Chondrocyte (in vitro differentiated cells): ENCODE data around the gene SIPA1. TPM values are rescaled to one million over a fixed set of nuclear protein-coding genes. Genes with fewer than 3 reads are reported as not detected.

Experiments
- DNase-seq: peaks from one replicate; pipeline ENCODE4 v3.0.0; 2021; ENCODE audit warnings: mixed read lengths, low spot score
- H3K27ac Mint-ChIP-seq: one replicate; pipeline ENCODE4 v1.8.0; 2021; ENCODE audit warnings: mild to moderate bottlenecking, moderate library complexity, mixed read lengths; ENCODE audit not compliant: unreplicated experiment
- H3K27me3 Mint-ChIP-seq: 2 replicates; pipeline ENCODE4 v1.8.0; 2021; ENCODE audit warnings: low read depth, mixed read lengths
- H3K36me3 Mint-ChIP-seq: 2 replicates; pipeline ENCODE4 v1.8.0; 2021; ENCODE audit warnings: low read depth, mixed read lengths
- H3K4me1 Mint-ChIP-seq: 2 replicates; pipeline ENCODE4 v1.8.0; 2021; ENCODE audit warnings: low read depth, mild to moderate bottlenecking, mixed read lengths
- H3K4me3 Mint-ChIP-seq: one replicate; pipeline ENCODE4 v1.8.0; 2021; ENCODE audit warnings: mild to moderate bottlenecking, moderate library complexity, mixed read lengths; ENCODE audit not compliant: unreplicated experiment
- H3K9me3 Mint-ChIP-seq: 2 replicates; pipeline ENCODE4 v1.8.0; 2021; ENCODE audit warnings: low read depth, mixed read lengths
- long read RNA-seq: library from polyadenylated mRNA; stranded (forward); transcript quantifications from one replicate; pipeline ENCODE4 v2.0.0, GENCODE V29; 2021
- total RNA-seq: library from RNA; stranded (reverse); gene quantifications from 3 replicates; pipeline ENCODE4 v1.2.1, GENCODE V29; 2021
- TF ChIP-seq, protein P1 (sequence below): fragments of 200-600 bp; sonication (generic); IDR thresholded peaks from 2 replicates; pipeline ENCODE4 v1.5.0; 2021; ENCODE audit warnings: antibody characterized with exemption, mild to moderate bottlenecking, moderate library complexity

Gene SIPA1
- 22.7 to 33.3 TPM (median 27.4 TPM) in 3 replicates for total RNA-seq
- long read RNA-seq, transcript SIPA1-209 (16 exons, 3,521 nt): major isoform, 49 of 63 reads
- long read RNA-seq, partial matches to known transcripts: 11 of 63 reads
- long read RNA-seq, other reads (novel, unspliced or antisense): 3 of 63 reads

DNA sequence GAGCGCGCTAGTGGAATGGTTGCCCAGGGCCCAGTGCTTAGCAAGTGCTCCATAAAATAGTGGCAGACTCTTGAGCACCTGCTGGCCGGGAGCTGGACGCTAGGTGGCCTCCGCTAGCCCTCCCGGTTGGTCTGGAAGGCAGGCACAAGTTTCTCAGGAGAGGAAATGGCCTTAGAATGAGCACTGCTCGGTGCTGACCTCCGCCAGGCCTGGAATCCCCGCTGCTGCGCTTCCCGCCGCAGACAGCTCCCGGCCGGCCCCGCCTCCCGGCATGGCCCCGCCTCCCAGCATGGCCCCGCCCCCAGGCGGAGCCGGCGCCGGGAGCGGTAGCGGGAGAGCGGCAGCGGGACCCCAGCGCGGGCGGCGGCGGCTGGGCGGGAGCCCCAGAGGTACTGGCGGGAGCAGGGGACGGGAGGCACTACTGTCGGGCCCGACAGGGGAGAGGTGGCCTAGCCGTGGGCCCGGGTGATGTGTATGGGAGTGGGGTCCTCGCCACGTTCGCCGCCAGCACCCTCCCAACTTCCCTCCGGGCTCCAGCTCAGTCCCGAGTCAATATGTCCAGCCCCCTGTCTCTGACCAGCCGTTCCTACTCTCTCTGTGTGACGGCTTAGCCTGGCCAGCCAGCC, at the start of gene SIPA1:
TSS of gene SIPA1 (plus strand) at position 308 of the 626 bp plus-strand sequence. CDS start 2,821 bp downstream, outside the sequence.
- H3K4me3 Mint-ChIP-seq: peak within 1 kb of the TSS; percentile 78
- H3K4me1 Mint-ChIP-seq: peaks cover 20% of the 10 kb centered on the region

GRCh38 chr11:65588199-65589054, 49.5 kb upstream of the SIPA1 start:
- TF ChIP-seq, protein P1, sequence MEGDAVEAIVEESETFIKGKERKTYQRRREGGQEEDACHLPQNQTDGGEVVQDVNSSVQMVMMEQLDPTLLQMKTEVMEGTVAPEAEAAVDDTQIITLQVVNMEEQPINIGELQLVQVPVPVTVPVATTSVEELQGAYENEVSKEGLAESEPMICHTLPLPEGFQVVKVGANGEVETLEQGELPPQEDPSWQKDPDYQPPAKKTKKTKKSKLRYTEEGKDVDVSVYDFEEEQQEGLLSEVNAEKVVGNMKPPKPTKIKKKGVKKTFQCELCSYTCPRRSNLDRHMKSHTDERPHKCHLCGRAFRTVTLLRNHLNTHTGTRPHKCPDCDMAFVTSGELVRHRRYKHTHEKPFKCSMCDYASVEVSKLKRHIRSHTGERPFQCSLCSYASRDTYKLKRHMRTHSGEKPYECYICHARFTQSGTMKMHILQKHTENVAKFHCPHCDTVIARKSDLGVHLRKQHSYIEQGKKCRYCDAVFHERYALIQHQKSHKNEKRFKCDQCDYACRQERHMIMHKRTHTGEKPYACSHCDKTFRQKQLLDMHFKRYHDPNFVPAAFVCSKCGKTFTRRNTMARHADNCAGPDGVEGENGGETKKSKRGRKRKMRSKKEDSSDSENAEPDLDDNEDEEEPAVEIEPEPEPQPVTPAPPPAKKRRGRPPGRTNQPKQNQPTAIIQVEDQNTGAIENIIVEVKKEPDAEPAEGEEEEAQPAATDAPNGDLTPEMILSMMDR: peak; percentile 72
- Mint-ChIP-seq H3K9me3 (no peaks in the 10 kb centered on the region), H3K27me3 (no peaks in the 10 kb centered on the region), H3K27ac (no peak overlapping the region), H3K4me1 (peaks cover 30% of the 10 kb centered on the region), H3K4me3 (no peak overlapping the region), H3K36me3 (peaks cover 9% of the 10 kb centered on the region)
- no peak for DNase-seq

More for the DNA sequence above, at the start of gene SIPA1:
- Mint-ChIP-seq H3K36me3 (peaks cover 14% of the 10 kb centered on the region), H3K27ac (peak within 1 kb of the TSS; percentile 73), H3K27me3 (no peaks in the 10 kb centered on the region), H3K9me3 (no peaks in the 10 kb centered on the region)
- no peak for DNase-seq
- TF ChIP-seq, protein P1: peak; percentile 72

DNA sequence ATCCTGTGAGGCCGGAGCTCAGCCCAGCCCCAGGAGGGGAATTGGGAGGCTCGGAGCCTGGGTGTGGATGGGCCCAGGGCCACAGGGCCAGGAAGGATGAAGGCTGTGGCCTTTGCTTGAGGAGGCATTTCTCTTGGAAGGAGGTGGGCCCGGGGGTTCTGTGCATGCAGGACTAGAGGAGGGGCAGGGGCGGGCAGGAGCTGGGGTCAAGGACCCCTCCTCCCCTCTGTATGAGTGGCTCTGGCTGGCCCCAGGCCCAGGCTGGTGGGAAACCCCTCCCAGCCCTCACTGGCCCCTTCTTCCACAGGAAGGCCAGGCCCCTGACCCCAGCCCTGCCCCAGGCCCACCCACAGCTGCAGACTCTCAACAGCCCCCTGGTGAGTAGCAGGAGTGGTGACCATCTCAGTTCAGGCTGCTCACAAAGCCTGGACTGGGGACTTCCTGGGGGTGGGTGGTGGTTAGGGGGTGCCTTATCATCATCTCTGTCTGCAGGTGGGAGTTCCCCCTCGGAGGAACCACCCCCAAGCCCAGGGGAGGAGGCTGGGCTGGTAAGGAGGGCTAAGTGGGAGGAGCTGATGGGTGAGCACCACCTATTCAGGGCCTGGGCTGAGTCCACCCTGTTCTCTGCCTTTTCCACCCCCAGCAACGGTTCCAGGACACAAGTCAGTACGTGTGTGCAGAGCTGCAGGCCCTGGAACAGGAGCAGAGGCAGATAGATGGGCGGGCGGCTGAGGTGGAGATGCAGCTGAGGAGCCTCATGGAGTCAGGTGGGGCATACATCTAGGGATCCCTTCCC, 48.3 kb upstream of the SIPA1 start:
- no peak overlapping the region for H3K27ac Mint-ChIP-seq
- H3K4me3 Mint-ChIP-seq: no peak overlapping the region
- peaks cover 30% of the 10 kb centered on the region for H3K4me1 Mint-ChIP-seq
- peaks cover 7% of the 10 kb centered on the region for H3K36me3 Mint-ChIP-seq
- H3K27me3 Mint-ChIP-seq: no peaks in the 10 kb centered on the region
- no peak for DNase-seq
- H3K9me3 Mint-ChIP-seq: no peaks in the 10 kb centered on the region
- TF ChIP-seq, protein P1: no peak

GRCh38 chr11:65590240-65590738, 47.6 kb upstream of the SIPA1 start:
- no peaks in the 10 kb centered on the region for H3K9me3 Mint-ChIP-seq
- peaks cover 30% of the 10 kb centered on the region for H3K4me1 Mint-ChIP-seq
- DNase-seq: no peak
- no peak overlapping the region for H3K27ac Mint-ChIP-seq
- H3K27me3 Mint-ChIP-seq: no peaks in the 10 kb centered on the region
- no peak overlapping the region for H3K4me3 Mint-ChIP-seq
- peaks cover 7% of the 10 kb centered on the region for H3K36me3 Mint-ChIP-seq
- TF ChIP-seq, protein P1: no peak
